H1 (cell line): ENCODE data around the gene CDK3. TPM values are rescaled to one million over a fixed set of nuclear protein-coding genes. Genes with fewer than 3 reads are reported as not detected.

Source experiments
- CTCF ChIA-PET: fragments of 300-600 bp; sonication (Branson Sonifier 250); formaldehyde crosslinking; loops from one replicate; lab custom pipeline; 2021; ENCODE audit not compliant: partially characterized antibody; lab: Charles Lee
- POLR2A ChIA-PET: fragments of 300-600 bp; sonication (Branson Sonifier 250); formaldehyde crosslinking; loops from one replicate; lab custom pipeline; 2021; ENCODE audit warnings: inconsistent platforms; ENCODE audit not compliant: partially characterized antibody; lab: Charles Lee
- DNase-seq, 2 experiments: peaks; one replicate each; pipeline versions ENCODE4 v3.0.0 to v3.0.0-alpha.2; 2010 to 2022; ENCODE audit warnings: low spot score in 2 of 2, low read depth in 1 of 2, mixed read lengths in 1 of 2
- FAIRE-seq: peaks from 2 replicates; lab custom pipeline; 2011; peaks lifted over from hg19 to GRCh38; lab: Jason Lieb, UNC
- H2AFZ ChIP-seq: 2 replicates; pipeline ENCODE4 v1.8.1; 2012; ENCODE audit warnings: low read length, inconsistent platforms
- H2AK5ac ChIP-seq: 2 replicates; pipeline ENCODE4 v1.6.1; 2013; ENCODE audit warnings: low read depth, low read length
- H2BK120ac ChIP-seq: replicated peaks from 2 replicates; pipeline ENCODE3; 2013; ENCODE audit warnings: low read depth, low read length, inconsistent platforms
- H2BK12ac ChIP-seq: 2 replicates; pipeline ENCODE4 v1.6.1; 2013; ENCODE audit warnings: low read depth, low read length
- H2BK15ac ChIP-seq: 2 replicates; pipeline ENCODE4 v1.6.1; 2013; ENCODE audit warnings: low read length
- H2BK20ac ChIP-seq: 2 replicates; pipeline ENCODE4 v1.6.1; 2013; ENCODE audit warnings: low read length
- H2BK5ac ChIP-seq: 2 replicates; pipeline ENCODE4 v1.6.1; 2013; ENCODE audit warnings: low read depth, low read length
- H3K14ac ChIP-seq: 2 replicates; pipeline ENCODE4 v1.6.1; 2013; ENCODE audit warnings: inconsistent platforms; ENCODE audit not compliant: insufficient read length
- H3K18ac ChIP-seq: 2 replicates; pipeline ENCODE4 v1.6.1; 2013; ENCODE audit warnings: low read length; ENCODE audit errors: extremely low read depth
- H3K23ac ChIP-seq: 2 replicates; pipeline ENCODE4 v1.6.1; 2013; ENCODE audit warnings: inconsistent platforms; ENCODE audit not compliant: insufficient read length
- H3K23me2 ChIP-seq: 2 replicates; pipeline ENCODE4 v1.6.1; 2013; ENCODE audit warnings: low read depth, low read length
- H3K27ac ChIP-seq: 2 replicates; pipeline ENCODE4 v1.6.1; 2011; ENCODE audit warnings: low read depth, low read length, inconsistent platforms
- H3K27me3 ChIP-seq, 4 experiments: replicated peaks in 1 of 4; 1 replicate in 1 of 4; 2 replicates in 3 of 4; pipeline versions ENCODE4 v1.6.1 to v1.8.1; 2011 to 2013; ENCODE audit warnings: low read length in 3 of 4, mild to moderate bottlenecking in 3 of 4, inconsistent platforms in 2 of 4, mixed read lengths in 2 of 4, moderate library complexity in 1 of 4; ENCODE audit not compliant: control insufficient read depth in 3 of 4, insufficient read depth in 3 of 4; ENCODE audit errors: extremely low read depth in 1 of 4
- H3K36me3 ChIP-seq, 4 experiments: 2 replicates each; pipeline versions ENCODE4 v1.6.1 to v1.8.1; 2011 to 2013; ENCODE audit warnings: mild to moderate bottlenecking in 4 of 4, low read length in 3 of 4, moderate library complexity in 2 of 4, control low read depth in 1 of 4, inconsistent platforms in 1 of 4; ENCODE audit not compliant: insufficient read depth in 4 of 4, control insufficient read depth in 2 of 4
- H3K4ac ChIP-seq: replicated peaks from 2 replicates; pipeline ENCODE3; 2013; ENCODE audit warnings: low read length, low read depth, mixed read lengths, inconsistent platforms; ENCODE audit not compliant: insufficient read length
- H3K4me1 ChIP-seq, 4 experiments: replicated peaks in 1 of 4; 1 replicate in 1 of 4; 2 replicates in 3 of 4; pipeline versions ENCODE4 v1.6.1 to v1.8.1; 2011 to 2013; ENCODE audit warnings: low read length in 3 of 4, inconsistent platforms in 2 of 4, mixed read lengths in 1 of 4; ENCODE audit not compliant: insufficient read depth in 4 of 4, control insufficient read depth in 3 of 4
- H3K4me2 ChIP-seq, 2 experiments: 2 replicates each; pipeline versions ENCODE4 v1.6.1 to v1.8.1; 2011 to 2013; ENCODE audit warnings: low read depth in 2 of 2, low read length in 2 of 2, control low read depth in 1 of 2, inconsistent platforms in 1 of 2, mild to moderate bottlenecking in 1 of 2; ENCODE audit not compliant: insufficient read depth in 1 of 2
- H3K4me3 ChIP-seq, 4 experiments: fragments of 200-600, 300-600 bp in 1 of 4; sonication (generic), shearing (Covaris generic), sonication (Bioruptor Twin) in 1 of 4; 2 replicates each; pipeline versions ENCODE4 v1.5.1 to v1.8.1; 2011 to 2016; ENCODE audit warnings: low read length in 4 of 4, low read depth in 3 of 4, control low read depth in 2 of 4, inconsistent platforms in 2 of 4, mild to moderate bottlenecking in 2 of 4, mixed read lengths in 1 of 4, moderate library complexity in 1 of 4; ENCODE audit not compliant: insufficient read depth in 2 of 4; ENCODE audit errors: extremely low read depth in 1 of 4
- H3K56ac ChIP-seq: replicated peaks from 2 replicates; pipeline ENCODE3; 2013; ENCODE audit warnings: low read depth, mild to moderate bottlenecking, mixed read lengths, low read length, inconsistent platforms; ENCODE audit not compliant: insufficient read length
- H3K79me1 ChIP-seq: 2 replicates; pipeline ENCODE4 v1.6.1; 2013; ENCODE audit warnings: low read depth, low read length, control low read depth
- H3K79me2 ChIP-seq, 2 experiments: 2 replicates each; pipeline versions ENCODE4 v1.6.1 to v1.8.1; 2012 to 2013; ENCODE audit warnings: low read length in 2 of 2, mild to moderate bottlenecking in 2 of 2, inconsistent platforms in 1 of 2; ENCODE audit not compliant: insufficient read depth in 2 of 2, control insufficient read depth in 1 of 2
- H3K9ac ChIP-seq, 4 experiments: replicated peaks in 1 of 4; 1 replicate in 1 of 4; 2 replicates in 3 of 4; pipeline versions ENCODE4 v1.6.1 to v1.8.1; 2011 to 2013; ENCODE audit warnings: low read depth in 3 of 4, low read length in 3 of 4, control low read depth in 2 of 4, mild to moderate bottlenecking in 2 of 4, moderate library complexity in 2 of 4, inconsistent platforms in 1 of 4; ENCODE audit errors: extremely low read depth in 1 of 4
- H3K9me3 ChIP-seq, 2 experiments: 2 replicates each; pipeline versions ENCODE4 v1.6.1 to v1.8.1; 2012 to 2013; ENCODE audit warnings: mild to moderate bottlenecking in 2 of 2, moderate library complexity in 2 of 2, control low read depth in 1 of 2, inconsistent platforms in 1 of 2, low read depth in 1 of 2, low read length in 1 of 2, mixed read lengths in 1 of 2; ENCODE audit not compliant: insufficient read depth in 2 of 2
- H4K20me1 ChIP-seq, 2 experiments: replicated peaks in 1 of 2; 2 replicates each; pipeline versions ENCODE3 to v1.8.1; 2011 to 2013; ENCODE audit warnings: inconsistent platforms in 2 of 2, low read length in 2 of 2, mild to moderate bottlenecking in 1 of 2; ENCODE audit not compliant: insufficient read depth in 2 of 2, control insufficient read depth in 1 of 2
- H4K5ac ChIP-seq: 2 replicates; pipeline ENCODE4 v1.6.1; 2013; ENCODE audit warnings: low read length, low read depth, mixed read lengths, inconsistent platforms; ENCODE audit not compliant: insufficient read length
- H4K8ac ChIP-seq: 2 replicates; pipeline ENCODE4 v1.8.0; 2013; ENCODE audit warnings: mild to moderate bottlenecking, moderate library complexity, low read length, inconsistent platforms; ENCODE audit not compliant: insufficient read depth; ENCODE audit errors: extremely low read depth
- H4K91ac ChIP-seq: replicated peaks from 2 replicates; pipeline ENCODE3; 2013; ENCODE audit warnings: low read length, mixed read lengths, inconsistent platforms; ENCODE audit not compliant: insufficient read length
- BACH1 ChIP-seq: IDR thresholded peaks from 2 replicates; pipeline ENCODE4 v1.6.1; 2012; ENCODE audit warnings: low read length, improper control_type of control experiment
- BCL11A ChIP-seq, 2 experiments: IDR thresholded peaks; one replicate each; pipeline ENCODE4 v1.6.1; 2011; ENCODE audit warnings: low read depth in 2 of 2, low read length in 2 of 2, mild to moderate bottlenecking in 2 of 2
- CHD1 ChIP-seq: IDR thresholded peaks from 2 replicates; pipeline ENCODE4 v1.6.1; 2012; ENCODE audit warnings: low read depth, low read length, improper control_type of control experiment
- CREB1 ChIP-seq: IDR thresholded peaks from 2 replicates; pipeline ENCODE4 v1.6.1; 2012; ENCODE audit warnings: inconsistent platforms
- EP300 ChIP-seq, 2 experiments: IDR thresholded peaks; 1 replicate in 1 of 2; 2 replicates in 1 of 2; pipeline ENCODE4 v1.6.1; 2011 to 2012; ENCODE audit warnings: low read depth in 2 of 2, low read length in 2 of 2, mild to moderate bottlenecking in 2 of 2, borderline replicate concordance in 1 of 2, inconsistent platforms in 1 of 2, moderate library complexity in 1 of 2
- HDAC6 ChIP-seq: IDR thresholded peaks from one replicate; pipeline ENCODE4 v1.7.1; 2012; ENCODE audit warnings: low read depth, mild to moderate bottlenecking, inconsistent platforms, low read length, moderate library complexity
- RAD21 ChIP-seq, 2 experiments: IDR thresholded peaks in 1 of 2; conservative IDR thresholded peaks in 1 of 2; 2 replicates each; pipeline ENCODE4 v1.6.1; 2011; ENCODE audit warnings: low read depth in 2 of 2, low read length in 2 of 2, improper control_type of control experiment in 1 of 2, inconsistent platforms in 1 of 2, mild to moderate bottlenecking in 1 of 2, moderate library complexity in 1 of 2
- RNF2 ChIP-seq: fragments of 200-900, 300-1000 bp; sonication (generic); IDR thresholded peaks from 2 replicates; pipeline ENCODE4 v1.7.1; 2016; ENCODE audit warnings: borderline replicate concordance, low read depth, mild to moderate bottlenecking, antibody characterized with exemption, low read length; ENCODE audit not compliant: poor library complexity, severe bottlenecking; ENCODE audit errors: missing control alignments
- SIRT6 ChIP-seq: IDR thresholded peaks from one replicate; pipeline ENCODE4 v1.7.1; 2012; ENCODE audit warnings: low read length, inconsistent platforms
- SP2 ChIP-seq: IDR thresholded peaks from 2 replicates; pipeline ENCODE4 v1.6.1; 2012; ENCODE audit warnings: mild to moderate bottlenecking, low read length, inconsistent platforms
- TAF1 ChIP-seq: IDR thresholded peaks from 2 replicates; pipeline ENCODE4 v1.6.1; 2011; ENCODE audit warnings: mild to moderate bottlenecking, low read depth, low read length
- TAF7 ChIP-seq: optimal IDR thresholded peaks from 2 replicates; pipeline ENCODE3; 2011; ENCODE audit warnings: low read depth, mild to moderate bottlenecking, inconsistent platforms, low read length, moderate library complexity, borderline replicate concordance
- TEAD4 ChIP-seq: IDR thresholded peaks from 2 replicates; pipeline ENCODE4 v1.6.1; 2012; ENCODE audit warnings: low read depth, low read length, inconsistent platforms, mixed read lengths
- WGBS, 2 experiments: shearing (Covaris generic) in 1 of 2; methylation state at CpG; one replicate each; pipeline versions ENCODE4 v1.1.6 to v1.1.7; 2013 to 2015; ENCODE audit warnings: low lambda C conversion rate in 2 of 2, mixed read lengths in 2 of 2, inconsistent platforms in 1 of 2, low coverage in 1 of 2, missing lambda C conversion rate in 1 of 2; ENCODE audit not compliant: insufficient replicate concordance in 2 of 2, insufficient coverage in 1 of 2, insufficient read length in 1 of 2; ENCODE audit errors: extremely low coverage in 1 of 2, missing lambda C conversion rate in 1 of 2; 5-methylcytosine and 5-hydroxymethylcytosine counted together
- polyA plus RNA-seq, 7 experiments: library from polyadenylated mRNA; depleted of rRNA in 3 of 7; stranded (reverse) in 5 of 7; unstranded in 2 of 7; fragments of >200 nt in 5 of 7; fragments of 200-250 nt in 2 of 7; gene quantifications; 1 replicate in 5 of 7; 2 replicates in 1 of 7; 4 replicates in 1 of 7; pipeline versions ENCODE4 v1.2.1 to v1.2.3, GENCODE V29; 2011 to 2013; ENCODE audit warnings: missing spikeins in 2 of 7, mixed read lengths in 2 of 7
- total RNA-seq: library from RNA; stranded (reverse); fragmentation: NEBNext Ultra II Directional; extraction: Animal tissue kit (Norgen Biotek cat#: 25700); gene quantifications from 2 replicates; pipeline ENCODE4 v1.2.1, GENCODE V29; 2021

The CDK3 gene
- total and polyA plus RNA-seq, 2 of the 8 experiments (the other 6 are each of a cell fraction or from before 2014, with no cell fraction given) = 10.0 to 14.6 TPM

DNA sequence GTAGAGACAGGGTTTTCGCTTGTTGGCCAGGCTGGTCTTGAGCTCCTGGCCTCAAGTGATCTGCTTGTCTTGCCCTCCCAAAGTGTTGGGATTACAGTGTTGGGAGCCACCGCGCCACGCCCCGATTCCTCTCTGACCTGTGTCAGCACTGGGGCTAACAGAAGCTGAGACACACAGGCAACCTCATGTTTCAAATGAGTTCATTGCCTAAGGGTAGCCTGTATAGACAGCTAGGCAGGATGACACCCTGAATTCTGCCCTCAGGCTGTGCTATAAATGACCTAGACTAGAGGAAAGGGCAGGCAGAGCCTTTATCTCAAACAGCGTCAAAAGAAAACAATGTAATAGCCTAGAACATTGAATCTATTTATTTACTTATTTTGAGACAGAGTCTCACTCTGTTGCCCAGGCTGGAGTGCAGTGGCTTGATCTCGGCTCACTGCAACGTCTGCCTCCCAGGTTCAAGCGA lies 2.3 kb upstream of the CDK3 start:
- Histone ChIP-seq H2BK20ac (no peak overlapping the region), H4K20me1 (no peaks in the 10 kb centered on the region), H3K23me2 (no peaks in the 10 kb centered on the region), H2BK12ac (no peak overlapping the region), H4K5ac (no peak overlapping the region), H3K4me2 (no peak overlapping the region), H3K23ac (no peak overlapping the region), H3K27me3 (no peaks in the 10 kb centered on the region), H3K4me1 (no peaks in the 10 kb centered on the region; a peak in 3 of 7 replicates), H2BK15ac (no peak overlapping the region), H3K79me2 (no peaks in the 10 kb centered on the region), H3K18ac (no peak overlapping the region), H3K56ac (no peak overlapping the region), H3K14ac (no peak overlapping the region), H3K79me1 (no peaks in the 10 kb centered on the region), H4K91ac (no peak overlapping the region), H3K9ac (no peak overlapping the region), H3K36me3 (peaks cover 0 to 2% (median under 1%) of the 10 kb centered on the region in 4 experiments; a peak in 2 of 8 replicates), H2BK5ac (no peak overlapping the region), H2AK5ac (no peak overlapping the region), H3K4ac (no peak overlapping the region), H3K9me3 (no peaks in the 10 kb centered on the region), H2AFZ (no peak overlapping the region), H3K27ac (no peak overlapping the region), H3K4me3 (no peak overlapping the region), H4K8ac (no peak overlapping the region), H2BK120ac (no peak overlapping the region)
- ChIA-PET CTCF (interaction anchor here (0.6 to 32.0 kb wide), 10 partner anchors 9 to 303 kb away, joined by 3 to 885 read pairs (median 4); partner anchors contain the start of genes EVPL, MRPL38 and TRIM65), POLR2A (interaction anchor here (0.6 to 1.8 kb wide), 4 partner anchors 10 to 57 kb away, joined by 3 to 8 read pairs (median 4); partner anchors contain the start of gene FBF1)
- FAIRE-seq = no peak
- 88% methylated on average over 9 of the region's 9 CpGs; no CpG with 5 or more reads in 1 of the 2 experiments for WGBS, 2 experiments
- no peak for DNase-seq
- TF ChIP-seq TEAD4 (no peak), RNF2 (no peak), TAF1 (no peak), BACH1 (no peak), CHD1 (no peak), HDAC6 (no peak), SP2 (no peak), BCL11A (IDR thresholded peaks at IDR 0.05; ENCODE audit: low read depth in 2 of 2, low read length in 2 of 2) (no peak), CREB1 (no peak), SIRT6 (no peak), RAD21 (IDR thresholded peaks at IDR 0.05 in 1 of 2, conservative IDR thresholded peaks at IDR 0.05 in 1 of 2; ENCODE audit: low read depth in 2 of 2, low read length in 2 of 2) (no peak), TAF7 (no peak), EP300 (IDR thresholded peaks at IDR 0.05; ENCODE audit: borderline replicate concordance in 1 of 2, low read depth in 2 of 2, low read length in 2 of 2) (no peak)
